NB4 (cell line): ENCODE results near the gene P3H3.
"Not testable (repeated sequence)": the region's sequence is repeated elsewhere in the genome, so short reads cannot be mapped to it uniquely, and the experiment has no call there.

ENCODE experiments used
- CTCF ChIP-seq: IDR thresholded peaks from one replicate; pipeline ENCODE4 v1.5.1; 2012; ENCODE audit warnings: low read depth, low read length
- MAX ChIP-seq: IDR thresholded peaks from 2 replicates; pipeline ENCODE4 v1.6.1; 2011; ENCODE audit warnings: low read depth, low read length
- POLR2A ChIP-seq: IDR thresholded peaks from 2 replicates; pipeline ENCODE4 v1.6.1; 2011; ENCODE audit warnings: mild to moderate bottlenecking; ENCODE audit not compliant: insufficient read length; ENCODE audit errors: extremely low read depth

- not testable (repeated sequence) for TF ChIP-seq CTCF, POLR2A, MAX
Measured at GRCh38 chr12:6870304-6870703, 42.1 kb downstream of the P3H3 start.
